Central memory CD4-positive, alpha-beta T cell (primary cell): ENCODE data around the gene BANF1.

ENCODE experiments used
- DNase-seq: peaks from one replicate; pipeline ENCODE4 v3.0.0; 2022

The BANF1 gene

DNA sequence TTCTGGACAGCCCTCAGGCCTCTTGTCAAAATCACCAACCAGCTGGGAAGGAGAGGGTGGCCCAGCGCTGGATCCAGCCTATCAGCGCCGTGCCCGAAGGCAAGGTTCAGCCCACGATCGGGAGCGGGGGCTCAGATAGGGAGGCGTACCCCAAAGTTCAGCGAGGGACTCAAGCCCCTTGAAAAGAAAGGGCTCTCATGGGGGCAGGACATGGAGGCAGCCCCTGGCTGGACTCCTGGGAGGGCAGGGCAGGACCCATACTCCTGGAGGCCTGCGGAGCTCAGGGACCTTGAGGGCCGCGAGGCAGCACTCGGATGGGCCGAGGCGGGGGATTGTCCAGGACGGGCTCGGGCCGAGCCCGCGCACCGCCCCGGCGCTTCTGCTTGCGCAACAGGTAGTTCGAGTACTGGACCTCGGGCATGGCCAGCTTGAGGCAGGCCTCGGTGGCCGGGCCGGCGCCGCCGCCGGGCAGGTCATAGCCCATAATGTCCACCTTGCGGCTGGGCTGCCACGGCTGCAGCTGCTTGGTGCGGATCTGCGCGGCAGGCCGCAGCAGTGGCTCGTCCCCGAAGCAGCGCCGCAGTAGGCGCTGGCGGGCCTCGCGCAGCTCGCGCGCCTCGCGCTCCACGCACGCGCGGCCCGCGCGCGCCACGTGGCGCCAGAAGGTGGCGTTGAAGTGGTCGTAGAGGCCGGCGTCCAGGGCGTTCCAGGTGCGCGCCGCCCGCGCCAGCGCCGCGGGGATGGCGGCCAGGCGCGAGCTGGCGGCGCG, 40.1 kb downstream of the BANF1 start:
- DNase-seq, result no peak

GRCh38 chr11:66042996-66043906, 40.9 kb downstream of the BANF1 start:
- DNase-seq, result no peak

GRCh38 chr11:66044757-66045156, 42.5 kb downstream of the BANF1 start:
- no peak for DNase-seq

DNA sequence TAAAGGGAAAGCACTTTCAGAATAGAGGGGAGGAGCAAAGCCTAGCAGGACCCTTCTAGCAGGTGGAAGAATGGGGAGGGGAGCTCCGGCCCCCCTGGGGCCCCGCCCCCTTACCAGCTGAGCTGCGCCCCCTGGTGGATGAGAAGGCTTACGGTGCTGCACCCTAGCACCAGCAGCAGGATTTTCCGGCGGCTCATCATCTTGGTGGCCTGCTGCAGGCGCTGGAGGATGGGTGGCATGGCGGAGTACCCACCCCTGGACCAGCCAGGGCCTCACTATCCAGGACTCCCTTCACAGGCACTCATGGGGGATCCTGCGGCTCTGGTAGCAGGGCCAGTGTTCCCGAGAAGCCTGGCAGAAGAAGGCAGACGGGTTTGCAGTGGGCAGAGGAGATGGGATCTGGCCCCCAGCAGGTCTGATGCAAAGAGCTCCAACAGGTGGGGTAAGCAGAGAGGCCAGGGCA, 42.9 kb downstream of the BANF1 start:
- peak; percentile 79 for DNase-seq

DNA sequence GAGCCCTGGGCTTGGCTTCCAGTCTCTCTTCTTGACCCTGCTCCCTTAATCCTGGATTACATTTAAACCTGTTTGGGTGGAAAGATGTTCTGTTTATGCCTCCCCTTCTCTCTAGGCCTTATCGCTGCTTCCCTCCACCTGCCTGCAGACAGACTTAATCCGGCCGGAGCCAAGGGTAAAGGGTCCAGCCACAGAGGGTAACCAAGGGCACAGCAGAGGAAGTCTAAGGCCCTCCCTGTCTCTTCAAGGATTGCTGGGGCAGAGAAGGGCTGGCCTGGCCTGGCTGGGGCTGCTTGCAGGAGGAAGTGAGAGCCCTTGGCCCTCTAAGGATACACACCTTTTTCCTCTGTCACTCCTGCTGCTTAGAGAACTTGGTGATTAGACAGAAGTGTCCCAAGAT, 44.6 kb downstream of the BANF1 start:
- DNase-seq, result no peak

DNA sequence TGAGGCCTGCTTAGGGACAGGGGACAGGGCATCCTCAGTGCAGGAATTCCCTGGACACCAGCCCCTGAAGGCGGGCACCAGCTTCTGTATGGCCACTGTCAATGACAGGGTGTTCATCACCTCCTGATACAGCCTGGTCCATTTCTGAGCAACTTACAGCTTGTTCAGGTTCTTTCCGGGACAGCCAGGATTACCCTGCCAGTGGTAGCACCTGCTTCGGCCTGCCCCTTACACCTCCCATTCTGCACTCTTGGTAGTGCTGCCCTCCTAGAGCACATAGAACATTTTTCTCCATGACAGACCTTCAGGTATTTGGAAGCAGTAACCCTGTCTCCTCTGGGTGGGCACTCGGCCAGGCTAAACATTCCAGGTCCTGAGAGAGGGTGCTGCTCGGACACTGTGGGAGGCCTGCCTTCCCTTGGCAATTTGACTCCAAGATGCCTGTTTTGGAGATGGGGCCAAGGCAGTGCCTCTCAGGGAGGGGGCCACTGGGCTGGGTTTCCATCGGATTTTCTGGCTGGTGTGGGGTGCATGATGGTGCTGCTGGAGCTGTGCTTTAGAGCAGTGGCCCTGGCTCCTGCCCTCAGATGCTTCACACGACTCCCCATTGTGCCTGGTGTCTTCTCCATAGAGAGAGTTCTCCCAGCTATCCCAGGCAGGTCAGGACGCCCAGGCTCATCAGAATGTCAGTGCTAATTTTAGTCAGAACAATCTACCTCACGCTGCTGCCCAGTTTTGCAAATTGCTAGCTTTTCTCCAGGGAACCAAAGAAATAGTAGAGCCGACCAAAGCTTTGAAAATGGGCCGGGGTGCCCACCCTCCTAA, 45.5 kb downstream of the BANF1 start:
- DNase-seq, result no peak

DNA sequence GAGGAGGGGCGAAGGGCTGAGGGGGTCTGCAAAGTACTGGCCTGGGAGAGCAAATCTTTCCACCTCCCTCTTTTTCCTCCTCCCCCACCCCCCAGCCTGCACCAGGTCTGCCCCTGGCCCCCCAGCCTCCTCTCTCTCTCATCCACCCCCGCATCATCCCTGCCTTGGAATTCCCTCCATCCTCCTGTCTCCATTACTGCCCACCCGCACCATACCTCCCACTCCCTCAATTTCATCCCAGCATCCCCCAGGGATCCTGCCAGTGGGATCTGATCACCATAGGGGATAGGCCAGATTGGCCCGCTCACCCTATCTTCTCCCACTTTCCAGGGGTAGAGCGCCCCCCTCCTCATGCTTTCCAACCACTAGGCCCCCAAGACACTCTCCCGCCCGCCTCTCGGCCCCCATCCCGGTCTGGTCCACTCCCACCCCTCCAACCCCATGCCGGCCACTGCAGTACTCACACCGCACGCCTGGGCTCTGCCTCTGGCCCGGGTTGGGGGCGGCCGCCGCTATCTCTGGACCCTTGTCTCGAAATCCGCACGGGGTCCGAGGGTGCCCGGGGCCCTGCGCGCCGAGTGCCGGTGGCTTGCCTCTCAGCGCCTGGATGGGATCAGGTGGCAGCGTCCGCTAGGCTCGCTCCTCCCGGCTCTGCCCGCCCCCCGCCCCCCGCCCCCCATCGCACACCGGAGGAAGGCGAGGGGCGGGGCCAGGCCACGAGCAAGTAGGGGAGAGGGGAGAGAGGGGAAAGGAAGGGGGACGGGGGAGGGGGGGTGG, 46.4 kb downstream of the BANF1 start, which contains the start of gene GAL3ST3:
Gene GAL3ST3 (minus strand): TSS at position 615 of the 777 bp plus-strand sequence. CDS start 3,746 bp downstream, outside the sequence.
- DNase-seq, result no peak

DNA sequence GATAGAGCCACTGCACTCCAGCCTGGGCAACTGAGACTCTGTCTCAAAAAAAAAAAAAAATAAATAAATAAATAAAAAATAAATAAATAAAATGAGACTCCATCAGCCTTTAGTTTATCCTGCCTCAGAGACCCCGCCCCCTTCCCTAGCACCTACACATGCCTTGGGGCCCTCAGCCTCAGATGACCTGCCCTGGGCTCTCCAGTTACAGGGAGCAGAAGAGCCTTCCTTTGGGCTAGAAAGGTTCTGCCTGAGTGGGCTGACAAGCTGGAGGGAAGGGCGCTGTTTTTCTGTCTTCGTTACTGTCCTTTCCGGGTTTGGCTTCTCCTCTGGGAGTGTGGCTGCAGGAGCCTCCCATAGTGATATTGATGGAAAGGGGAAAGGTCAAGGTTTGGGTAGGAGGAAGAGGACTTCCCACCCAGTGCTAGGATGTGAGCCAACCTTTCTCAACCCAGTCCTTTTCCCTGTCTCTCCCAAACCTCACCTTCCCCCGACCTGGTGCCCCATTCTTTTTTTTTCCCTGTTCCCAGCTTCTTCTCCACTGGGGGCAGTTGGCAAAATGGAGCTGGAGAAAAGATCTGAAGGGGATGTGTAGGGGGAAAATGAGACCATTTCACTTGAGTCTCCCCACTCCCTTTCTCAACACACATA, 48.4 kb downstream of the BANF1 start:
- DNase-seq, result no peak

- no peak for DNase-seq
Observed at GRCh38 chr11:66051371-66051765, 49.1 kb downstream of the BANF1 start.

- DNase-seq, result peak; percentile 96
Observed at GRCh38 chr11:66051766-66052663, 49.7 kb downstream of the BANF1 start, which contains the start of gene SF3B2. SF3B2 (plus strand) TSS chr11:66052364; CDS start chr11:66052385, 21 bp downstream.

- DNase-seq, result no peak
Observed at GRCh38 chr11:66052664-66052982, 50.3 kb downstream of the BANF1 start.
